NT2/D1 (cell line): ENCODE measurements around the gene NPC2.

Source experiments
- YY1 ChIP-seq: IDR thresholded peaks from 2 replicates; pipeline ENCODE4 v1.6.1; 2011; ENCODE audit not compliant: insufficient read length, insufficient read depth
- ZNF274 ChIP-seq: IDR thresholded peaks from 2 replicates; pipeline ENCODE4 v1.6.1; 2011; ENCODE audit warnings: mild to moderate bottlenecking, low read depth, low read length

DNA sequence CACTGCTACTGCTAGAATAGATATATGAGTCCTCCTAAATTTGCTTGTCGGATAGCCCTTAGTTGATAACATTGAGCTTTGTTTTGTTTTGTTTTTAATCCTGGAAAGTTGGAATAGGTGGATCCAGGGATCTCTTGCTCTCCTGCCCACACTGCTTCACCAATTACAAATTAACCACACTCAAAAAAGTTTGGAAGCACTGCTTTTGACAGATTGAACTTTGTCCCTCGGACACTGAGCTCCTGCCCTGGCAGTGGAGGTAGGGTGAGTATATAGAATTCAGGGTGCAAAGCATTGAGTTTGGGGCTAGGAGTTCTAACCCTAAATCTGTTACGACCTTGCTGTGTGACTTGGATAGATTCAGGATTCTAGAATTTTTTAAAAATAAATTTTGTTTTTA is 52.0 kb downstream of the NPC2 start:
- TF ChIP-seq ZNF274 = no peak
- TF ChIP-seq YY1 = no peak
